Activated naive CD8-positive, alpha-beta T cell treated with anti-CD3 and anti-CD28 coated beads, Interleukin-2, amount 10 ng/mL, durations not matched to agents 7 days and 5 days (primary cell): ENCODE measurements around the gene ITPK1. TPM values are rescaled to one million over a fixed set of nuclear protein-coding genes. Genes with fewer than 3 reads are reported as not detected.
A peak's percentile ranks its signal among the peaks of the same experiment; 100 is the strongest.

Experiments used
- ATAC-seq: fragments of 150-1000 bp; cut with Tn5 transposase; one replicate; pipeline ENCODE4 v1.10.0; 2021; ENCODE audit warnings: low read depth, moderate library complexity
- POLR2A ChIA-PET: fragments of 350-600 bp; sonication (Branson Sonifier 250); formaldehyde crosslinking; loops from one replicate; lab custom pipeline; 2021; ENCODE audit warnings: antibody characterized with exemption; lab: Charles Lee
- DNase-seq: peaks from one replicate; pipeline ENCODE4 v3.0.0; 2021
- H3K27ac Mint-ChIP-seq: one replicate; pipeline ENCODE4 v1.8.0; 2022; ENCODE audit warnings: mild to moderate bottlenecking, mixed read lengths
- H3K27me3 Mint-ChIP-seq: one replicate; pipeline ENCODE4 v1.8.0; 2022; ENCODE audit warnings: mild to moderate bottlenecking, moderate library complexity, mixed read lengths
- H3K36me3 Mint-ChIP-seq: one replicate; pipeline ENCODE4 v1.8.0; 2021; ENCODE audit warnings: mild to moderate bottlenecking, mixed read lengths
- H3K4me1 Mint-ChIP-seq: one replicate; pipeline ENCODE4 v1.8.0; 2021; ENCODE audit warnings: mixed read lengths
- H3K4me3 Mint-ChIP-seq: one replicate; pipeline ENCODE4 v1.8.0; 2022; ENCODE audit warnings: mild to moderate bottlenecking, moderate library complexity, mixed read lengths
- H3K9me3 Mint-ChIP-seq: one replicate; pipeline ENCODE4 v1.8.0; 2021; ENCODE audit warnings: mixed read lengths
- total RNA-seq, 2 experiments: library from RNA; stranded (reverse); gene quantifications; one replicate each; pipeline ENCODE4 v1.2.3, GENCODE V29; 2021

ITPK1 gene
- total RNA-seq, 2 experiments from 2014 or later, result 89.5 to 94.1 TPM

DNA sequence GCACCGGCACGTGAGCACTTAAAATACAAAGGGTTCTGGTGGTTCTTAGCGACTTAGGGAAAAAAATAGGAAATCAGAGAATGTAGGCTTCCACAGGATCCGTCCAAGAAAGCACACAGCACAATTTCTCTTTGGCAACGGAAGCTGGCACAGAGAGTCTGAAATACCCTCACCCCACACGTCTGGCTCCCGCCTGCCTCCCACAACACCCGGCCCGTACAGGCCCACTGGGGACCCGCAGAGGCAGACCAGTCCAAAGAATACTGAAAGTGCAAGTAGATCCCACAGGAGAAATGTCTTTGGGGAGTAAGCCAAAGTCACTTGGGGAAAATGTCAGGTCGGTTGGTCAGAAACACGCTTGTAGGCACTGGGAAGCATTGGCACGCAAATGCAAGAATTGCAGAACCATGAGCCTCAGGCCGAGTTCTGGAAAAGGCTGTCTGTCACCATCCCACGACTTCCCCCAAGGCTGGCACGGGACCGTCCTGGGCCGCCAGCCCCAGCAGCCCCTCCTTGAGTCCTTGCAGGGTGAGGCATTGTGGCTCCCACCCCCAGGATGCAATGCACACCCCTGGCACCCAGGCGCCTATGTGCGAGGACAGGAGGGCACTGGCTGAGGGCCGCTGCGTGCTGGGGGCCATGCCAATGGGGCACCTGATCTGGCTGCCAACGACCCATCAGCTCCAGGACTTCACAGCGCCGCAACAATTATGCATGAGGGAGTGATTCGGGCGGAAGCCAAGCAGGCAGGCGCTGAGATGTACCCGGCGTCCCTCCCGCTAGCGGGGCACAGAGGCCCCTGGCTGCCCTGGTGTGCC is 163.0 kb downstream of the ITPK1 start:
- Mint-ChIP-seq H3K27me3 (no peaks in the 10 kb centered on the region), H3K4me3 (no peak overlapping the region), H3K4me1 (peaks cover 3% of the 10 kb centered on the region), H3K27ac (no peak overlapping the region), H3K9me3 (no peaks in the 10 kb centered on the region), H3K36me3 (peaks cover 7% of the 10 kb centered on the region)
- ATAC-seq (no peak), DNase-seq (no peak)
- POLR2A ChIA-PET, result interaction anchor here (1.6 kb wide), 1 partner anchor 162 kb away, joined by 6 read pairs; no protein-coding TSS in a partner anchor

DNA sequence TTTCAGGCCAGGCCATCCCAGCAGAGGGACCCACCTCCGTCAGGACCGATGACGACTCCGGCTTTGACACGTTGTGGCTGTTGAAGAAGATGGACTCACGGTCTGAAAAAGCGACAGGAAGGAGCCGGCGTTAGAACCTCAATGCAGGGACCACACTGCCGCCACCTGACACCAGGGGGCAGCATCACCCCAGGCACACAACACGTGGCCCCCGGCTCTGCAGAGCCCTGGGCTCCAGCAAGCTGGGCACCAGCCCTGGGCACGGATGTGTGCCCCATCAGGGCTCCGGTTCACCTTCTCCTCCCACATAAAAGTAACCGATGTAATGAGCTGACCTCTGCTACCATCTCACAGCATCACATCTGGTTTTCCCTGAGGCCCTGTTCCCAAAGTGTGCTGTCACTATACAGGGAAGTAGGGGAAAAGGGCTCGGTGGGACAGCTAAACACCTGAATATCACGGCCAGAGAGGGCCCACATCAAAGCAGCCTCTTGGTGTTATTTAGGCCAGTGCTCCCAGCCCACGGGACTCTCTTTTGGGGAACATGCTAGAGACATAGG is 163.7 kb downstream of the ITPK1 start:
- no peak overlapping the region for H3K4me3 Mint-ChIP-seq
- POLR2A ChIA-PET, result interaction anchor here (1.6 kb wide), 1 partner anchor 163 kb away, joined by 6 read pairs; no protein-coding TSS in a partner anchor
- H3K4me1 Mint-ChIP-seq, result peaks cover 3% of the 10 kb centered on the region

DNA sequence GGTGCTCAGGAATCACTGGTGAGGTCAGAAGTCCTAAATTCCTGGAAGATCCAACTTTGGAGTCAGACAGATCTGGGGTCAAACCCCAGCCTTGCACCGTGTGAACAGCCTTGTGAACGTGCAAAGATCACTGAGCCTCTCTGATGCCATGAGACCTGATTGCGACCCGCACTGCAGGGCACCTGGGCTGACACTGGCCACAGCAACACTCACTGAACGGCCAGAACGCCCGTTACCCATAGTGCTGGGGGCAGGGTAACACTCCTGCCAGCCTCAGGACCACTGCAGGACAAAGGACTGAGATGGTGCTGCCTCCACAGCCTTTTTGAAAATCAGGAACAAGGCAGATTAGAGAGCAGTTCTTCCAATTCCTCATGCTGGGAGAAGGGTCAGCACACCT is 164.5 kb downstream of the ITPK1 start:
- Mint-ChIP-seq H3K36me3 (peaks cover 8% of the 10 kb centered on the region), H3K27me3 (no peaks in the 10 kb centered on the region), H3K4me3 (no peak overlapping the region), H3K27ac (no peak overlapping the region), H3K4me1 (peaks cover 3% of the 10 kb centered on the region), H3K9me3 (no peaks in the 10 kb centered on the region)
- DNase-seq (no peak), ATAC-seq (no peak)
- POLR2A ChIA-PET, result interaction anchor here (1.6 kb wide), 1 partner anchor 164 kb away, joined by 6 read pairs; no protein-coding TSS in a partner anchor

More for the DNA sequence above, 163.7 kb downstream of the ITPK1 start:
- H3K27ac Mint-ChIP-seq, result peak overlapping the region; percentile 46
- no peaks in the 10 kb centered on the region for H3K9me3 Mint-ChIP-seq
- no peaks in the 10 kb centered on the region for H3K27me3 Mint-ChIP-seq
- ATAC-seq (peak; percentile 93), DNase-seq (peak; percentile 90)
- peaks cover 7% of the 10 kb centered on the region for H3K36me3 Mint-ChIP-seq

DNA sequence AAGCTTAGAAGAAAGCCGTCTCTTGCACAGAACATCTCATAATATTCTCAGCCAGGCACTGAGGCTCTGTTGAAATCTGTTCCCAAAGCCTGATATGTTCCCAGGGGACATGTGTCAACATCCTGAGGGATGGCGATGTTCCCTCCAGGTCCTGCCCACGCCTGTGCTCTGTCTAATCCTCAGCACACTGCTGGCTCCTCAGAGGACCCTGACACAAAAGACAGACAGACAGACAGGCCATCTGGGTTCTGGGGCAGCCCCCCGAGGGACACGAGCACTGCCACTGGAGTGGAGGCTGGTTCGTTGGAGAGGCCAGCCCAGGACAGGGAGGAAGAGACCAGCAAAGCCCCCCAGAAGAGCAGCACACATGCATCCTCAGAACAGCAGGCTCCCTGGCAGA is 165.0 kb downstream of the ITPK1 start:
- Mint-ChIP-seq H3K4me1 (peaks cover 3% of the 10 kb centered on the region), H3K36me3 (peaks cover 8% of the 10 kb centered on the region), H3K27ac (no peak overlapping the region), H3K9me3 (no peaks in the 10 kb centered on the region), H3K27me3 (no peaks in the 10 kb centered on the region), H3K4me3 (no peak overlapping the region)
- POLR2A ChIA-PET, result no interaction called here
- ATAC-seq, result no peak
- no peak for DNase-seq

DNA sequence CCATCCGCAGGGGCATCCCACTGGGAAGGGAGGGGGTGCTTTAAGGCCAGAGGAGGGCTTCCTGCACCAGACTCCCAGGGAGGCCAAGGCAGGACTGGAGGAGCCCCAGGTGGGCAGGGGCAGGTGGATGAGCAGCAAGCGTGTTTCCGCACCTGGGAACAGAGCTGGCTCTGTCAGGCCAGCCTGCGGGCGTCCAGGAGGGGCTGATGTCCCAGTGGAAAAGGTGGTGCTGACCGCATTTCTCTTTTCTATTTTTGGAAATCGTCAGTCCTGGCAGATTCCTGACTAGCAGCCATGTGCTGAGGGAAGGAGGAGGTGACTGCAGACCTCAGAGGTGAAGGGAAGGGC is 165.6 kb downstream of the ITPK1 start:
- Mint-ChIP-seq H3K9me3 (no peaks in the 10 kb centered on the region), H3K36me3 (peaks cover 8% of the 10 kb centered on the region), H3K4me3 (no peak overlapping the region), H3K27me3 (no peaks in the 10 kb centered on the region), H3K27ac (no peak overlapping the region), H3K4me1 (peaks cover 3% of the 10 kb centered on the region)
- ATAC-seq, result no peak
- DNase-seq, result no peak
- POLR2A ChIA-PET, result no interaction called here

DNA sequence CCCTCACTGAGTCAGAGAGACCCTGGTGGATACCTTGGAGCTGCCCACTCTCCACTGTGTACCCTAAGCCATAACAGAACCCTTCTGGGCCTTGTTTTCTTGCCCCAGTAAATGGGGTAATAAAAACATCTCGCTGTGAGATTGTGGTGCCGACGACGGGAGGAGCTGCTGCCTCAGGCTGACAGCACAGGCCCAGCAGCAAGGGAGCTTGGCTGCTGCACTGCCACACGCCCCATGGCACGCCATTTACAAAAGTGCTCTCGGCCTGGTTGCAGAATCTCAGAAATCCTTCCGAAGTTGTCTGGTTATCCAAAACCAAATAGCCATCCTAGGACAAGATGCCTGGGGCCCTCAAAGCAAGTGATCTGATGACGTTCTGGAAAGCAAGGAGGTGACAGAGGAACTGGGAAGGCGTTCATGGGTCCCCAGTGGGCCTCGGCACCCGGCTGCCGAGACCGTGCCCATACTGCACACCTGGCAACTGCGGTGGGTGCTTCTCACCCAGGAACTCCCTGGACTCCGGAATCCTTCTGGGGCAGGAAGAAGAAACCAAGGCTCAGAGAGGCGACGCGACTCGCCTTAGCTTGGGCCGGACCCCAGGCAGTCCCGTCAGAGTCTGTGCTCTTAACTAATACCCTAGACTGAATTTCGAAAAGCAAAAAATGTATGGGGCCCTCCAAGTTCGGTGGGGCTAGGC is 166.1 kb downstream of the ITPK1 start:
- Mint-ChIP-seq H3K27ac (no peak overlapping the region), H3K4me3 (no peak overlapping the region), H3K4me1 (peaks cover 3% of the 10 kb centered on the region), H3K27me3 (no peaks in the 10 kb centered on the region), H3K36me3 (peaks cover 8% of the 10 kb centered on the region), H3K9me3 (no peaks in the 10 kb centered on the region)
- POLR2A ChIA-PET, result no interaction called here
- DNase-seq (no peak), ATAC-seq (no peak)

DNA sequence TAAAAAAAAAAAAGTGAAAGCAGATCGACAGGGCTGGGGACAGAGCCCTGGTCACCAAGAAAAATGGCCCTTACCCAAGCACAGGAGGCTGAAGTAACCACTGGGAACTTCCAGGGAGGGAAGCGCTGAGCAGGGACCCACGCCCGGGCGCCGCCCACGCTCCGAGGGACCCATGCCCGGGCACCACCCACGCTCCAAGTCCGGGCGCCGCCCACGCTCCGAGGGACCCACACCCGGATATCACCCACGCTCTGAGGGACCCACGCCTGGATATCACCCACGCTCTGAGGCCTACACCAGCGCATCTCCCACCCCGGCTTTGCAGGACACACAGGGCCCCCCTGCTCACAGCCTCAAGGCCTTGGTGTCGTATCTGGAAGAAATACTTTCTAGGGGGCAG is 167.1 kb downstream of the ITPK1 start:
- Mint-ChIP-seq H3K27me3 (no peaks in the 10 kb centered on the region), H3K4me3 (no peak overlapping the region), H3K9me3 (no peaks in the 10 kb centered on the region), H3K36me3 (peaks cover 8% of the 10 kb centered on the region), H3K4me1 (peaks cover 3% of the 10 kb centered on the region), H3K27ac (no peak overlapping the region)
- ATAC-seq (no peak), DNase-seq (no peak)
- POLR2A ChIA-PET, result no interaction called here

DNA sequence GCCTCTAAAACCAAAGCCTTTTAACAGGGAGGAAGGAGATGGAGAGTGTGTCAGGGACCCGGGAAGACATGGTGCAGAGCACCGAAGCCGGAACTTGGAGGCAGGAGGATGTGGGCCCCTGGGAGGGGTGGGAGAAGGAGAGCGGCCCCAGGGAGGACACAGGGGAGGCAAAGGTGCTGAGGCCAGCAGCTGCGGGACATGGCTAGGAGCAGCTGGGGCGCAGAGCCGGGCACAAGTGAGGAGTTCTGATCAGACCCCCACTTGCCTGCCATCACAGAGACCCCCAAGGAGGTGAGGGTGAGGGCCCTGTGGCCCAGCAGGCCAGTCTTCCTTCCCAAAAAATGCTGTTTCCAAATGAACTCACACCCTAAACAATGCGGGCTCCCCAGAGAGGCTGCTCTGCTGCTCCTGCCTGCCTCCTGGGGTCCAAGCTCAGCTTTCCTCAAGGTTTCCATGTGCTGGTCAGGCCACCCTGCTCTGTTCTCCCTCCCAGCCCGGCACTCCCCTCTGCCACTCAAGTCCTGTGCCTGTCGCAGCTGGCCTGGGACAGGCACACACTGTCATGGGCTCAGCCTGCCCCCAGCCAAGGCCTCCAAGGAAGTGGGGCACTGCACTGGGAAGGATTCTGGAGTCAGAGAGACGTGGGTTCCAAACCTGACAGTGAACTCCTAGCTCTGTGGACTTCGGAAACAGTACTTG is 168.7 kb downstream of the ITPK1 start:
- DNase-seq (no peak), ATAC-seq (no peak)
- Mint-ChIP-seq H3K4me1 (peaks cover 2% of the 10 kb centered on the region), H3K27me3 (no peaks in the 10 kb centered on the region), H3K4me3 (no peak overlapping the region), H3K27ac (no peak overlapping the region), H3K36me3 (peaks cover 7% of the 10 kb centered on the region), H3K9me3 (no peaks in the 10 kb centered on the region)
- POLR2A ChIA-PET, result no interaction called here

DNA sequence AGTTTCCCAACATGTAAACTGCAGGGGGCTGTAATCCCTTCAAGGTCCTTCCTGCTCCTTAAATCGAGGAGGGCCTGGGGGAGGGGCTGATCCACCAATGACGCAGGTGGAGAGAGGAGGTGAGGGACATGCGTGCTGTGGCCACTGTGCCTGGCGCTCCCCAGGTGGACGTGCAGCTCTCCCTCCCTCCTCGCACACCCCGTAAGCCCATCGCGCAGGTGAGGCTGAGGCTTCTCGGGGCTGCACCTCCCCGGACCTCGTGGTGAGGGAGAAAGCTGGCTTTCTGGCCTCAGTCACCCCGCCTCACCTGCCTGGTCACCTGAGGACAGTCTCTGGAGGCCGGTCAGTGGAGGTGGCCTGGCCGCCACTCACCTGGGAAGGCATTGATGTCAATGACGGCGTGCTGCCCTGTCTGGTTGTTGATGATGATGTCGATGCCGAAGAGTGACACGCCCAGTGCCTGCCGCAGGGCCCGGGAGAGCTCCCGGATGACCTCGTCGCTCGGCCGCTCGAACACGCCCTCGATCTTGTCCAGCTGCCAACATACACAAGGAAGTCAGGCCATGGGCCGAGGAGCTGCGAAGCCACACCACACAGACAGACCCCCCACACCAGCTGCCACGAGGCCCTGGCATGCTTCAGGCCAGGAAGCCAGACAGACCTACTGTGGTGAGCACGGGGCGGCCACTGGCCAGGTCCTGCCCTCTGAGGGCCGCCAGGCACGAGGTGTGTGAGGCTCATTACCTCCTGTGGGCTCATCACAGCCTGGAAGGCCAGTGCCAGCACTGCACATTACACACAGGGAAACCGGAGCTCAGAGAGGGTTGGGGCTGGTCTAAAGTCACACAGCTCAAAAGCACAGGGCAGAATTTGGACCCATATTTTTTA is 169.5 kb downstream of the ITPK1 start:
- Mint-ChIP-seq H3K4me3 (no peak overlapping the region), H3K36me3 (peaks cover 4% of the 10 kb centered on the region), H3K9me3 (no peaks in the 10 kb centered on the region), H3K27ac (peak overlapping the region; percentile 5), H3K4me1 (no peaks in the 10 kb centered on the region), H3K27me3 (no peaks in the 10 kb centered on the region)
- ATAC-seq (no peak), DNase-seq (no peak)
- POLR2A ChIA-PET, result no interaction called here

DNA sequence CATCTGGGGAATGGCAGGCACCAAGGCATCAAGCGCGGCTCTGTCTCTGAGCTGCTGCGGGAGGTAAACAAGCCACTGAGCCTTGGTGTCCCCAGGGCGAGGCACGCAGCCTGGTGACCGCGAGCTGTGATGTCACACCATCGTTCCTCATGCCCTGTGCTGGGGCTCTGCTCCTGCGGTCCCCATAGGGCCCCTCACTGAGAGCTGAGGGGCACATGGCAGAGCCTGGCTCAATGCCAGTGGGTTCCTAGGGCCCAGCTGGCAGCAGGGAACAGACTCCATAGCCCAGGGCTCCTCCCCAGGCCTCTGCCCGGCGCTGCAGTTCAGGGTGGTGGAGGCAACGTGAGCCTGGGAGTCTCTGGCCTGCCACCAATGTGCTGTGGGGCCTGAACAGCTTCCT is 170.2 kb downstream of the ITPK1 start:
- POLR2A ChIA-PET, result no interaction called here
- Mint-ChIP-seq H3K9me3 (no peaks in the 10 kb centered on the region), H3K4me1 (no peaks in the 10 kb centered on the region), H3K27me3 (no peaks in the 10 kb centered on the region), H3K4me3 (no peak overlapping the region), H3K27ac (no peak overlapping the region), H3K36me3 (peaks cover 2% of the 10 kb centered on the region)
- ATAC-seq (no peak), DNase-seq (no peak)

DNA sequence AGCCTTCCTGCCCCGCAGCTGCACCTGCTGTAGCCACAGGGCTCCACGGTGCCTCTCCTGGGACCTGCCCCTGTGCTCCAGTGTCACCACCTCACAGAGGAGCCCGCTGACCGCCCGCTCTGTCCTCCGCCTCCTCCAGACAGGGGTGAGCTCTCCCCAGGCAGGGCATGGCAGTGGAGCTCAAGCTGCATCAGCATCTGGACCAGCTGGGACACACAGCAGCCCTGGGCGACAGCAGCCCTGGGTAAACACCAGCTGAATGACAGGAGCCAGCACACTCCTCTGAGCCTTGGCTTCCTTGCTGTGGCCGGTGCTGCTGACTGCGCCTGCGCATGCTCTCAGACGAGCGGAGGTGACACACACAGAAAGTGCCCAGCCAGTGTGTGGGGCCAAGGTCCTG is 170.7 kb downstream of the ITPK1 start:
- DNase-seq, result no peak
- no peaks in the 10 kb centered on the region for H3K4me1 Mint-ChIP-seq
- ATAC-seq, result no peak
- H3K27ac Mint-ChIP-seq, result no peak overlapping the region
- peaks cover 1% of the 10 kb centered on the region for H3K36me3 Mint-ChIP-seq
- no peaks in the 10 kb centered on the region for H3K9me3 Mint-ChIP-seq
- POLR2A ChIA-PET, result no interaction called here
- H3K27me3 Mint-ChIP-seq, result no peaks in the 10 kb centered on the region
- no peak overlapping the region for H3K4me3 Mint-ChIP-seq

DNA sequence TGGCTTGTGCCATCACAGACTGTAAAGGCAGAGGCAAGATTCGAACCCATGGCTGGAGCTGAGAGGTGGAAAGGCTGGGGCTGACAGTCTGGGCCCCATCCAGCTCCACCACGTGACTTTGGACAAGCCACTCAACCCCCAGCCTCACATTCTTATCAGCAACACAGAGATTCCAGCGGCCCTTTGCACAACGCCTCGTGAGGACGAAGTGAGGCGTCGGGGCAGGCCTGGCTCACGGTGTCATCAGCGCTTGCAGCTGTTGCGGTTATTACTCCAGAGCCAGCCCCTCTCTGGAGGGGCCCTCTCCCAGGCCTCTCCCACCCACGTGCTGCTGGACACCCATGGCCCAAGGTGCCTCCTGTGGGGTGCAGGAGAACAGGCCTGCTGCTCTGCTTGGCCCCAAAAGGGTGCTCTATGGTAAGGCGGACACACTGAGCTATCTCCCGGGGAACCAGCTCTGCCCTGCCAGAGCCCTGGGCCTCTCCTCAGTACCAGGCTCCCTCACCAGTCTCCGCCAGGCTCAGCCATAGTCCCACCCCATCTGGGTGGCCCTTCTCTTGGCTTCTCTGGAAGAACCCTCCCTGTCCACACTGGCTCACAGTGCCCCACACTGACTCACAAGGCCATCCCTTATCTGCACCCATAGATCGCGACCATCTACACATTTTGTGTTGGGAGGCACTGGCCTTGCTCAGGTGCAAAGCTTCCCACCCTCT is 171.7 kb downstream of the ITPK1 start:
- Mint-ChIP-seq H3K9me3 (no peaks in the 10 kb centered on the region), H3K27me3 (no peaks in the 10 kb centered on the region), H3K4me1 (no peaks in the 10 kb centered on the region), H3K27ac (no peak overlapping the region), H3K36me3 (peaks cover 1% of the 10 kb centered on the region), H3K4me3 (no peak overlapping the region)
- DNase-seq (no peak), ATAC-seq (no peak)
- POLR2A ChIA-PET, result no interaction called here
